HG03565 (cell line): ENCODE results near the gene ZNF836.

ENCODE experiments used
- ATAC-seq: cut with Tn5 transposase; IDR thresholded peaks from one replicate; pipeline ENCODE4 v1.9.1; 2021; ENCODE audit warnings: mild to moderate bottlenecking, moderate library complexity; ENCODE audit not compliant: unreplicated experiment

Gene ZNF836

GRCh38 chr19:52188822-52189734 is 17.7 kb upstream of the ZNF836 start:
- peak; percentile 2 for ATAC-seq

DNA sequence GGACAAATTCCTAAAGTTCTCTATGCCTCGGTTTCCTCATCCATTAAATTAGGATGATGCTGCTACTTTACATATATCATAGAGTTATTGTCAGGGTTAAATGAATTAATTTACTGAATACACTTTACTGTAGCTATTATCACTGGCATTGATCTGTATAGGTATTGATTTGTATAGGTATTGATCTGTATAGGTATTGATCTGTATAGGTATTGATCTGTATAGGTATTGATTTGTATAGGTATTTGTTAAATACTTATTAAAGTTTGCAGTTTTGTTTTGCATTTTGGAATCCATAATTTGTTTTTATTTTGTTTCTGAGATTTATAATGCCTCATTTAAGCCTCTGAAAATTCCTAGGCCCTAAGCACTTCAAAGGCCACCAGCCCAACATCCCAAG is 16.0 kb upstream of the ZNF836 start:
- ATAC-seq = no peak

DNA sequence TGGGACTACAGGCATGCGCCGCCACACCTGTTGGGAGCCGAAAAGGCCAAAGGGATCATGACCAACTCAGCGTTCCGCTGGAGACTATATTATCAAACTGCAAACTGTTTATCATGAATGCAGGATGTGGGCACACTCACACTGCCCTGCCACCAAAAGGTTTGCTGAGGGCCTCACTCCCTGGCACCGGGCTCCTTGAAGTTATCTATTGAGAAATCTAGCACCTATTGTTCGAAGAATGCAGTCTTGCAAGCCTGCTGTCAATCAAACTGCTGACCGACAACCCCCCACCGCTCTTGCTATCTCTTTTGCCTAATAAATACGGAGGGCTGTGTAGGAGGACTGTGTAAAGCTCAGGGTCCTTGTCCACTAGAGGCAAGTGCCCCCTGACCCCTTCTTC is 5.2 kb upstream of the ZNF836 start:
- no peak for ATAC-seq

- no peak for ATAC-seq
Measured at GRCh38 chr19:52172347-52172746, 926 bp upstream of the ZNF836 start.

- no peak for ATAC-seq
Measured at GRCh38 chr19:52170863-52171320, 529 bp downstream of the ZNF836 start.

- ATAC-seq = no peak
Measured at GRCh38 chr19:52170304-52170703, 1.1 kb downstream of the ZNF836 start.

- no peak for ATAC-seq
Measured at GRCh38 chr19:52155596-52156359, 15.6 kb downstream of the ZNF836 start.

GRCh38 chr19:52148256-52148655 is 23.2 kb downstream of the ZNF836 start:
- no peak for ATAC-seq

- ATAC-seq = no peak
Measured at GRCh38 chr19:52142001-52142595, 29.3 kb downstream of the ZNF836 start.

DNA sequence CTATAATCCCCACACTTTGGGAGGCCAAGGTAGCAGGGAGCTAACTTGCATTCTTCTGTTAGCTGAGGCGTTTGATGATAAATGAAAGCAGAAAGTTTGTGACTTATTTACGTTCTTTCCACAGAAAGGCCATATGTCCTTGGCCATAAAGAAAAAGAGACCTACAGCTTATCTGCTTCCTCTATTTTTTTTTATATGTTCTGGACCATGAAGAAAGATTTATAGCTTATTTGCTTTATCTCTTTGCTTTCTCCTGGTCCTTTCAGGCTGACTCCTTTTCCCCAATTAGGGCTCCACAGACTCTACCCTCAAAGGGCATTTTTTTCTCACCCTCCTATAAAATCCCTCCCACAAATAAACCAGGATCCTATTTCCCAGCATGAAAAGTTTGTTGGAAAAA is 30.2 kb downstream of the ZNF836 start:
- no peak for ATAC-seq

GRCh38 chr19:52140032-52140710 is 31.2 kb downstream of the ZNF836 start:
- ATAC-seq = peak; percentile 82

- ATAC-seq = no peak
Measured at GRCh38 chr19:52139252-52140031, 32.0 kb downstream of the ZNF836 start, which contains the start of gene ZNF616. ZNF616 (minus strand) TSS chr19:52139938; CDS start chr19:52130512, 9,426 bp downstream.

DNA sequence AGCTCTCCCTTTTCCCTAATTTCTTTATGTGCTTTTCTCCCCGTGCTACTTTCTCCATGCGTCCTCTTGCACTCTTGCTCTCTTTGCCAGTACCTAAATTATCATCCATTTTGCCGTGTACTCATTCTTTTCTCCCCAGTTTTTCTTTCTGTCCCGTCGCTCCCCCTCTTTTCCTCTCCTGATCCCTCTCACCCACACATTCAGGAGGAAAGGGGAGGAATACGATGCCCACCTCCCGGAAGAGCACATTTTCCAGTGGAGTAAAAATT is 32.5 kb downstream of the ZNF836 start:
- no peak for ATAC-seq

DNA sequence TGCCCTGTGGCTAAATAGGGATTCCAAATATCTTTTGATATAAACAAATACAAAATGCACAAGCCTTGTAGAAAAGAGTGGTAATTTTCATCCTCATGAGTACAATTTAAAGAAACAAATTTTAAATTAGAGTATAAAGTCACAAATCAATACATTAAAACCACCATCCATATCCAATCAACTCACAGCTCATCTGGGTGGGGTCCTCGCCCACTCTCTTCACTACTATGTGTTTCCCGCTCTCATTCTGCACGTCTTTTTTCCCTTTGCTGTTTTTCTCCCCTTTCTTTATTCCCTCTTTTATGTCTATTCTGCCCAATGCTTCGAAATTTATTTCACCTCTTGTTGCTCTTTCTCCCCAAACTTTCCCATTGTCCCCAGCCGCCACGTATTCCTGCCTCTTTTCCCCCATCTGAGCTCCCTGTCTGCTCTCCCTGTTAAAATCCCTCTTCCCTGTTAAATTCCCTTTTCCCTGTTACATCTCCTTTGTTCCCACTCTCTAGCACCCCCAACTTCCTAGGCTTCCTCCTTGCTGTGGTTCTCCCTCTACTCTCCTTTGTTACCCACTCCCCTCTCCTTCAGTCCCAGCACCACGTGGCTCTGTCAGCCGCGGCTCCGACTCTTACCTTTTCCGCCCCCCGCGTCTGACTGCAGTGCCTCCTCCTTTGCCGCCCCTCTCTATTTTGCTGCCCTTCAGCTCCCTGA is 33.0 kb downstream of the ZNF836 start:
- ATAC-seq = no peak

- ATAC-seq = no peak
Measured at GRCh38 chr19:52120286-52120685, 51.1 kb downstream of the ZNF836 start.

GRCh38 chr19:52115526-52116053 is 55.8 kb downstream of the ZNF836 start:
- no peak for ATAC-seq

DNA sequence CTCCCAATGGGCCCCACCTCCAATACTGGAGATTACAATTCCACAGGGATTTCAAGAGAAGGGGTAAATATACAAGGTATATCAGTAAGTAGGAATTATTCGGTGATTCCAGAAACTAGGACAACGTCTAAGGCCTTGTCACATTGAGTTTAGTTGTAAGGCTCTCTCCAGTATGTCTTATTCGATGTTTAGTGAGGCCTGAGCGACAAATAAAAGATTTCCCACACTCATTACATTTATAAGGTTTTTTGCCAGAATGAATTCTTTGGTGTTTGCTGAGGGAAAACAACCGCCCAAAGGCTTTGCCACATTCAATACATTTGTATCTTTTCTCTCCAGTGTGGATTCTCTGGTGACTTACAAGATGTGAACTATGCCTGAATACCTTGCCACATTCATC is 56.7 kb downstream of the ZNF836 start:
- ATAC-seq = no peak

DNA sequence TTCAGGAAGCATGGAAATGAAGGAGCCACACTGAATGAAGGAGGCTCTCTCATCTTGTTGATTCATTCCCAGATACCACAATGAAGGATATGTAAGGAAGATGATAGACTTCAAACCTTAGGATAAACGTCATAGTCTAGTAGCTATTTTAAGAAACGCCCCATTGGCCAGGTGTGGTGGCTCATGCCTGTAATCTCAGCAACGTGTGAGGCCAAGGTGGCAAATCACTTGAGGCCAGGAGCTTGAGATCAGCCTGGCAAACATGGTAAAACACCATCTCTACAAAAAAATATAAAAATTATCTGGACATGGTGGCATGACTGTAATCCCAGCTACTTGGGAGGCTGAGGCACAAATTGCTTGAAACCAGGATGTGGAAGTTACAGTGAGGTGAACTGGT is 58.8 kb downstream of the ZNF836 start:
- ATAC-seq = no peak

GRCh38 chr19:52110780-52111179 is 60.6 kb downstream of the ZNF836 start:
- no peak for ATAC-seq
